GM12878 (cell line): Measurements from ENCODE around the gene GRK2. TPM values are rescaled to one million over a fixed set of nuclear protein-coding genes. Genes with fewer than 3 reads are reported as not detected.

Experiments used
- BACH1 ChIP-seq: fragments of 450-650 bp; IDR thresholded peaks from 2 replicates; pipeline ENCODE4 v1.6.1; 2017; ENCODE audit warnings: mild to moderate bottlenecking, borderline replicate concordance
- DPF2 ChIP-seq: fragments of 450-650 bp; IDR thresholded peaks from 2 replicates; pipeline ENCODE4 v1.6.1; 2017; ENCODE audit warnings: mild to moderate bottlenecking
- EZH2 ChIP-seq: IDR thresholded peaks from 2 replicates; pipeline ENCODE4 v1.6.1; 2012; ENCODE audit warnings: low read depth, mild to moderate bottlenecking, control low read depth, inconsistent platforms, low read length, borderline replicate concordance; ENCODE audit not compliant: control insufficient read depth
- FOXK2 ChIP-seq: fragments of 450-650 bp; IDR thresholded peaks from 2 replicates; pipeline ENCODE4 v1.6.1; 2017; ENCODE audit warnings: mild to moderate bottlenecking, moderate library complexity
- IKZF2 ChIP-seq, 2 experiments: fragments of 450-650 bp; IDR thresholded peaks; 2 replicates each; pipeline ENCODE4 v1.6.1; 2017; ENCODE audit warnings: mild to moderate bottlenecking in 2 of 2, moderate library complexity in 2 of 2
- IRF4 ChIP-seq: IDR thresholded peaks from 2 replicates; pipeline ENCODE4 v1.6.1; 2011; ENCODE audit warnings: low read depth, low read length
- JUNB ChIP-seq: IDR thresholded peaks from 2 replicates; pipeline ENCODE4 v1.6.1; 2016; ENCODE audit warnings: antibody characterized with exemption, mild to moderate bottlenecking
- KLF5 ChIP-seq: fragments of 450-650 bp; IDR thresholded peaks from 2 replicates; pipeline ENCODE4 v1.6.1; 2014; ENCODE audit warnings: mild to moderate bottlenecking; ENCODE audit not compliant: partially characterized antibody
- POLR2A ChIP-seq: IDR thresholded peaks from 2 replicates; pipeline ENCODE4 v1.6.1; 2011; ENCODE audit warnings: low read depth, mild to moderate bottlenecking, low read length
- RAD51 ChIP-seq: fragments of 450-650 bp; IDR thresholded peaks from 2 replicates; pipeline ENCODE4 v1.6.1; 2016; ENCODE audit warnings: moderate library complexity, mild to moderate bottlenecking, inconsistent platforms
- SMAD1 ChIP-seq: fragments of 450-650 bp; IDR thresholded peaks from 2 replicates; pipeline ENCODE4 v1.6.1; 2018; ENCODE audit warnings: mild to moderate bottlenecking, low read depth; ENCODE audit not compliant: partially characterized antibody
- SREBF1 ChIP-seq: IDR thresholded peaks from 2 replicates; pipeline ENCODE4 v1.6.1; 2012; ENCODE audit warnings: mild to moderate bottlenecking, low read length
- TCF12 ChIP-seq: IDR thresholded peaks from 2 replicates; pipeline ENCODE4 v1.6.1; 2011; ENCODE audit warnings: low read depth, mild to moderate bottlenecking, low read length
- WRNIP1 ChIP-seq: IDR thresholded peaks from 2 replicates; pipeline ENCODE4 v1.6.1; 2011; ENCODE audit warnings: low read depth, low read length, improper control_type of control experiment, borderline replicate concordance
- polyA plus RNA-seq, 11 experiments: library from polyadenylated mRNA; depleted of rRNA in 4 of 11; unstranded in 6 of 11; stranded (reverse) in 5 of 11; fragments of >200 nt; fragmentation: Nextera tagmentation in 4 of 11; fragmentation: Illumina TruSeq in 1 of 11; extraction: Ambion mirVana in 4 of 11; extraction: Trizol in 1 of 11; gene quantifications; 1 replicate in 1 of 11; 2 replicates in 10 of 11; pipeline versions ENCODE4 v1.2.1 to v1.2.3, GENCODE V29; 2011 to 2016; ENCODE audit warnings: inconsistent platforms in 2 of 11, missing spikeins in 2 of 11, low read depth in 1 of 11
- total RNA-seq, 4 experiments: library from RNA; depleted of rRNA in 3 of 4; stranded (reverse); fragments of >200 nt in 3 of 4; fragmentation: Illumina TruSeq in 1 of 4; extraction: Trizol in 1 of 4; gene quantifications; 2 replicates each; pipeline versions ENCODE4 v1.2.1 to v1.2.3, GENCODE V29; 2013 to 2021
- TF ChIP-seq, protein P1 (sequence below): IDR thresholded peaks from 2 replicates; pipeline ENCODE4 v1.6.1; 2011; ENCODE audit warnings: low read depth, mild to moderate bottlenecking, low read length, moderate library complexity, borderline replicate concordance; ENCODE audit errors: extremely low read depth
- TF ChIP-seq, protein P2 (sequence below): fragments of 450-650 bp; IDR thresholded peaks from 2 replicates; pipeline ENCODE4 v1.6.1; 2016; ENCODE audit warnings: mild to moderate bottlenecking
- TF ChIP-seq, protein P3 (sequence below): IDR thresholded peaks from 2 replicates; pipeline ENCODE4 v1.6.1; 2011; ENCODE audit warnings: mild to moderate bottlenecking, low read depth, low read length, moderate library complexity; ENCODE audit not compliant: insufficient replicate concordance
- TF ChIP-seq, protein P4 (sequence below): fragments of 450-650 bp; IDR thresholded peaks from 2 replicates; pipeline ENCODE4 v1.6.1; 2017; ENCODE audit warnings: mild to moderate bottlenecking, low read depth, inconsistent platforms; ENCODE audit not compliant: poor library complexity, severe bottlenecking
- TF ChIP-seq, protein P5 (sequence below): fragments of 450-650 bp; IDR thresholded peaks from 2 replicates; pipeline ENCODE4 v1.6.1; 2017; ENCODE audit warnings: mild to moderate bottlenecking
- TF ChIP-seq, protein P6 (sequence below): fragments of 150-350 bp; IDR thresholded peaks from 2 replicates; pipeline ENCODE4 v1.6.1; 2016; ENCODE audit warnings: low read depth, low read length

GRK2 gene
- total and polyA plus RNA-seq, 10 of the 15 experiments (the other 5 are each of a cell fraction or from before 2014, with no cell fraction given), result 1.0 to 160 (median 66.1) TPM

GRCh38 chr11:67268081-67268961 is 2.0 kb downstream of the GRK2 start (continued):
- TF ChIP-seq, protein P1, sequence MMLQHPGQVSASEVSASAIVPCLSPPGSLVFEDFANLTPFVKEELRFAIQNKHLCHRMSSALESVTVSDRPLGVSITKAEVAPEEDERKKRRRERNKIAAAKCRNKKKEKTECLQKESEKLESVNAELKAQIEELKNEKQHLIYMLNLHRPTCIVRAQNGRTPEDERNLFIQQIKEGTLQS, result no peak
- no peak for TF ChIP-seq SMAD1
- 0 out of 2 replicates have a peak, but pooled peaks have one; percentile 26 for TF ChIP-seq DPF2
- TF ChIP-seq, protein P2, sequence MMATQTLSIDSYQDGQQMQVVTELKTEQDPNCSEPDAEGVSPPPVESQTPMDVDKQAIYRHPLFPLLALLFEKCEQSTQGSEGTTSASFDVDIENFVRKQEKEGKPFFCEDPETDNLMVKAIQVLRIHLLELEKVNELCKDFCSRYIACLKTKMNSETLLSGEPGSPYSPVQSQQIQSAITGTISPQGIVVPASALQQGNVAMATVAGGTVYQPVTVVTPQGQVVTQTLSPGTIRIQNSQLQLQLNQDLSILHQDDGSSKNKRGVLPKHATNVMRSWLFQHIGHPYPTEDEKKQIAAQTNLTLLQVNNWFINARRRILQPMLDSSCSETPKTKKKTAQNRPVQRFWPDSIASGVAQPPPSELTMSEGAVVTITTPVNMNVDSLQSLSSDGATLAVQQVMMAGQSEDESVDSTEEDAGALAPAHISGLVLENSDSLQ, result peak; percentile 81
- TF ChIP-seq, protein P3, sequence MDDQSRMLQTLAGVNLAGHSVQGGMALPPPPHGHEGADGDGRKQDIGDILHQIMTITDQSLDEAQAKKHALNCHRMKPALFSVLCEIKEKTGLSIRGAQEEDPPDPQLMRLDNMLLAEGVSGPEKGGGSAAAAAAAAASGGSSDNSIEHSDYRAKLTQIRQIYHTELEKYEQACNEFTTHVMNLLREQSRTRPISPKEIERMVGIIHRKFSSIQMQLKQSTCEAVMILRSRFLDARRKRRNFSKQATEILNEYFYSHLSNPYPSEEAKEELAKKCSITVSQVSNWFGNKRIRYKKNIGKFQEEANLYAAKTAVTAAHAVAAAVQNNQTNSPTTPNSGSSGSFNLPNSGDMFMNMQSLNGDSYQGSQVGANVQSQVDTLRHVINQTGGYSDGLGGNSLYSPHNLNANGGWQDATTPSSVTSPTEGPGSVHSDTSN, result peak; percentile 76
- TF ChIP-seq, protein P4, sequence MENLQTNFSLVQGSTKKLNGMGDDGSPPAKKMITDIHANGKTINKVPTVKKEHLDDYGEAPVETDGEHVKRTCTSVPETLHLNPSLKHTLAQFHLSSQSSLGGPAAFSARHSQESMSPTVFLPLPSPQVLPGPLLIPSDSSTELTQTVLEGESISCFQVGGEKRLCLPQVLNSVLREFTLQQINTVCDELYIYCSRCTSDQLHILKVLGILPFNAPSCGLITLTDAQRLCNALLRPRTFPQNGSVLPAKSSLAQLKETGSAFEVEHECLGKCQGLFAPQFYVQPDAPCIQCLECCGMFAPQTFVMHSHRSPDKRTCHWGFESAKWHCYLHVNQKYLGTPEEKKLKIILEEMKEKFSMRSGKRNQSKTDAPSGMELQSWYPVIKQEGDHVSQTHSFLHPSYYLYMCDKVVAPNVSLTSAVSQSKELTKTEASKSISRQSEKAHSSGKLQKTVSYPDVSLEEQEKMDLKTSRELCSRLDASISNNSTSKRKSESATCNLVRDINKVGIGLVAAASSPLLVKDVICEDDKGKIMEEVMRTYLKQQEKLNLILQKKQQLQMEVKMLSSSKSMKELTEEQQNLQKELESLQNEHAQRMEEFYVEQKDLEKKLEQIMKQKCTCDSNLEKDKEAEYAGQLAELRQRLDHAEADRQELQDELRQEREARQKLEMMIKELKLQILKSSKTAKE, result peak; percentile 73
- TF ChIP-seq RAD51, result no peak
- TF ChIP-seq TCF12, result peak; percentile 90
- peak; percentile 52 to 71; a peak in 3 of 4 replicates for TF ChIP-seq IKZF2 (IDR thresholded peaks at IDR 0.05)
- TF ChIP-seq, protein P5, sequence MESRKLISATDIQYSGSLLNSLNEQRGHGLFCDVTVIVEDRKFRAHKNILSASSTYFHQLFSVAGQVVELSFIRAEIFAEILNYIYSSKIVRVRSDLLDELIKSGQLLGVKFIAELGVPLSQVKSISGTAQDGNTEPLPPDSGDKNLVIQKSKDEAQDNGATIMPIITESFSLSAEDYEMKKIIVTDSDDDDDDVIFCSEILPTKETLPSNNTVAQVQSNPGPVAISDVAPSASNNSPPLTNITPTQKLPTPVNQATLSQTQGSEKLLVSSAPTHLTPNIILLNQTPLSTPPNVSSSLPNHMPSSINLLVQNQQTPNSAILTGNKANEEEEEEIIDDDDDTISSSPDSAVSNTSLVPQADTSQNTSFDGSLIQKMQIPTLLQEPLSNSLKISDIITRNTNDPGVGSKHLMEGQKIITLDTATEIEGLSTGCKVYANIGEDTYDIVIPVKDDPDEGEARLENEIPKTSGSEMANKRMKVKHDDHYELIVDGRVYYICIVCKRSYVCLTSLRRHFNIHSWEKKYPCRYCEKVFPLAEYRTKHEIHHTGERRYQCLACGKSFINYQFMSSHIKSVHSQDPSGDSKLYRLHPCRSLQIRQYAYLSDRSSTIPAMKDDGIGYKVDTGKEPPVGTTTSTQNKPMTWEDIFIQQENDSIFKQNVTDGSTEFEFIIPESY, result no peak
- TF ChIP-seq IRF4, result peak; percentile 95
- no peak for TF ChIP-seq SREBF1
- no peak for TF ChIP-seq FOXK2
- no peak for TF ChIP-seq KLF5
- no peak for TF ChIP-seq EZH2
- 0 out of 2 replicates have a peak, but pooled peaks have one; percentile 63 for TF ChIP-seq WRNIP1
- TF ChIP-seq, protein P6, sequence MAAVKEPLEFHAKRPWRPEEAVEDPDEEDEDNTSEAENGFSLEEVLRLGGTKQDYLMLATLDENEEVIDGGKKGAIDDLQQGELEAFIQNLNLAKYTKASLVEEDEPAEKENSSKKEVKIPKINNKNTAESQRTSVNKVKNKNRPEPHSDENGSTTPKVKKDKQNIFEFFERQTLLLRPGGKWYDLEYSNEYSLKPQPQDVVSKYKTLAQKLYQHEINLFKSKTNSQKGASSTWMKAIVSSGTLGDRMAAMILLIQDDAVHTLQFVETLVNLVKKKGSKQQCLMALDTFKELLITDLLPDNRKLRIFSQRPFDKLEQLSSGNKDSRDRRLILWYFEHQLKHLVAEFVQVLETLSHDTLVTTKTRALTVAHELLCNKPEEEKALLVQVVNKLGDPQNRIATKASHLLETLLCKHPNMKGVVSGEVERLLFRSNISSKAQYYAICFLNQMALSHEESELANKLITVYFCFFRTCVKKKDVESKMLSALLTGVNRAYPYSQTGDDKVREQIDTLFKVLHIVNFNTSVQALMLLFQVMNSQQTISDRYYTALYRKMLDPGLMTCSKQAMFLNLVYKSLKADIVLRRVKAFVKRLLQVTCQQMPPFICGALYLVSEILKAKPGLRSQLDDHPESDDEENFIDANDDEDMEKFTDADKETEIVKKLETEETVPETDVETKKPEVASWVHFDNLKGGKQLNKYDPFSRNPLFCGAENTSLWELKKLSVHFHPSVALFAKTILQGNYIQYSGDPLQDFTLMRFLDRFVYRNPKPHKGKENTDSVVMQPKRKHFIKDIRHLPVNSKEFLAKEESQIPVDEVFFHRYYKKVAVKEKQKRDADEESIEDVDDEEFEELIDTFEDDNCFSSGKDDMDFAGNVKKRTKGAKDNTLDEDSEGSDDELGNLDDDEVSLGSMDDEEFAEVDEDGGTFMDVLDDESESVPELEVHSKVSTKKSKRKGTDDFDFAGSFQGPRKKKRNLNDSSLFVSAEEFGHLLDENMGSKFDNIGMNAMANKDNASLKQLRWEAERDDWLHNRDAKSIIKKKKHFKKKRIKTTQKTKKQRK, result no peak
- no peak for TF ChIP-seq BACH1
- TF ChIP-seq POLR2A, result peak; percentile 50
- peak; percentile 94 for TF ChIP-seq JUNB
